ENCODE results near the gene SPATA3.
"Not testable (repeated sequence)": the region's sequence is repeated elsewhere in the genome, so short reads cannot be mapped to it uniquely, and the experiment has no call there.

Gene SPATA3

DNA sequence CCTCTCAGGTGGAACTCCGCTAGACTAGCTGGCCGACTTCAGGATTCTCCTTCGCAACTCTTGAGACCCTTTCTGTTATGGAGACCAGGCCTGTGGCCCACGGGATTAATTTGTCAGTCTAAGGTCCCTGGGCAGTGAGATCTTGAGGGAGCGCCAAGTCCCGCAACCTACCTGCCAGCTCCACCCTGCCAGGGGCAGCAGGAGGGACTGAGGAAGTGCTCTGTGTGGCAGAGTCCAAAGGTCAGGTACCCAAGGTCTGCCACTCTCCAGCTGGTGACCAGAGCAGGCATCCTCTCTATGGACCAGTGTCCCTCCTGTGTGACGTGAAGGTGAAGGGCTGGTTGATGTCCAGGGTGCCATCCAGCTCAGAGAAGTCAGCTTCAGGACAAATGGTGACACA is 4.3 kb upstream of the SPATA3 start:
- in situ Hi-C loops (cut with HindIII; ENCODE audit: low sequenced_read_pairs), result no loop called here

- in situ Hi-C loops (cut with HindIII; ENCODE audit: low sequenced_read_pairs), result no loop called here
Observed at GRCh38 chr2:230996661-230997060, 740 bp downstream of the SPATA3 start.

DNA sequence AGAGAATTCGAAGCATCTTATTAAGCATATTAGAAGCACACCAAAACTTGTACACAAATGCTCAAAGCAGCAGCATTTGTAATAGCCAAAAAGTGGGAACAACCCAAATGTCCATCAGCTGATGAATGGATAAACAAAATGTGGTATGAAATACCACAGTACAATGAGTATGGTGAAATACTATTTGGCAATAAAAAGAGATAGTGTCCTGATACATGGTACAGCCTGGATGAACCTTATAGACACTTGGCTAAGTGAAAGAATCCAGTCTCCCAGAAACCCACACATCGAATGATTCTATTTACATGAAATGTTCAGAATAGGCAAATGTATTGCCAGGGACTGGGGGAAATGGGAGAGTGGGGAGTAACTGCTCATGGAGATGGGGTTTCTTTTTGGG is 3.0 kb downstream of the SPATA3 start:
- in situ Hi-C loops (cut with HindIII; ENCODE audit: low sequenced_read_pairs), result no loop called here

DNA sequence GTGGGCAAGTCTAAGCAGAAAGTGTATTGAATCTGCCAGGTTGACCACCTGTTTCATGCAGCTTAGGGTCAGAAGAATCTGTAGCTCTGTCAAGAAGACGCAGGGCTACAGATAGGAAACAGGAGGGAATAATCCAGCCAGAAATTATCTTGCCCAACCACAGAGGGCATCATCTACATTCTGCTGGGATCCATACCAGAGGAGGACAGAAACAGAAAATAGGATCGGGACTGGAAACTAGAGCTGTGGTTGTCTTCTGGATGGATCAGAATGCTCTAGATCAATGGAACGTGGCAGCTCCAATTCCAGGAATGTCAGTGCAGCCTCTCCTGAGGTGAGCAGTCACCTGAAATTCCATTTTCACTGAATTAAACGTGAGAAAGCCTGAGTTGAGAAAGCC is 3.6 kb downstream of the SPATA3 start:
- in situ Hi-C loops (cut with HindIII; ENCODE audit: low sequenced_read_pairs), result no loop called here

- in situ Hi-C loops (cut with HindIII; ENCODE audit: low sequenced_read_pairs), result no loop called here
Observed at GRCh38 chr2:231000211-231000904, 4.4 kb downstream of the SPATA3 start.

- in situ Hi-C loops (cut with HindIII; ENCODE audit: low sequenced_read_pairs), result no loop called here
Observed at GRCh38 chr2:231001036-231001435, 5.1 kb downstream of the SPATA3 start.

DNA sequence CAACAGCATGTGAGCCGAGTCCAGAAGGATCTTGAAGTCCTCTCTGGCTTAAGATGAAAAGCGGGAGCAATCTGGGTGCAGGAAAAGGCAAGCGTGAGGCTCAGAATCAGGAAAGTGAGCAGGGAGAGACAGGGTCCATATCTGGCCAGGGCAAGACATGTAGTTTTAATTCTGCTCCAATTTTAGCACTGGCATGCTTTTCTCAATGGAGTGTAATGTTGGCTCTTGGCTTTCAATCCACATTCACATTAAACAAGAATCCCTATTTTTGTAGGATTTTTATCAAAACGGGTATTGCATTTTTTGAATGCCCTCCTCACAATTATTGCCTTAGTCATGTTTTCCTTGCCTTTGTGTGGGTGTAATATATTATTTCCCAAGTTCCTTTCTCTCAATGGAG is 6.0 kb downstream of the SPATA3 start:
- in situ Hi-C loops (cut with HindIII; ENCODE audit: low sequenced_read_pairs), result no loop called here

- in situ Hi-C loops (cut with HindIII; ENCODE audit: low sequenced_read_pairs), result no loop called here
Observed at GRCh38 chr2:231002641-231003040, 6.7 kb downstream of the SPATA3 start.

- in situ Hi-C loops (cut with HindIII; ENCODE audit: low sequenced_read_pairs), result no loop called here
Observed at GRCh38 chr2:231003186-231003585, 7.3 kb downstream of the SPATA3 start.

GRCh38 chr2:231004930-231005329 is 9.0 kb downstream of the SPATA3 start:
- in situ Hi-C loops (cut with HindIII; ENCODE audit: low sequenced_read_pairs), result not testable (repeated sequence)

GRCh38 chr2:231007286-231008098 is 11.6 kb downstream of the SPATA3 start:
- in situ Hi-C loops (cut with HindIII; ENCODE audit: low sequenced_read_pairs), result no loop called here

DNA sequence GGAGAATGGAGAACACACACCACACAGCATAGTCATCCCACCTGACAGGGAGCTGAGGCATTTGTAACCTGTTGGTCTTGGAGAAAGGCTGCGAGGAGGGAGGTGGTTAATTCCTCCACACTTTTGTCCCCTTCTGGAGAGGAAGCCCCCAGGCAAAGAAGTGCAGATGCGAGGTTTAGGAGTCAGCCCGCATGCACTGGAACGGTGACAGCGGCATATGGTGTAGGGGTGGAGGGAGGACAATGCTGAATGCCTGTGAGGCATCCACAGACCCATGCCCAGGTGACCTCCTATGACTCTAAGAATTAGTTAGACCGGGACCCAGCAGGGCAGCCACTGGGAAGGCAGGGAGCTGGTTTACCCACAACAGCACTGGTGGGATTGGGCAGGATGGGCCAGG is 12.2 kb downstream of the SPATA3 start:
- in situ Hi-C loops (cut with HindIII; ENCODE audit: low sequenced_read_pairs), result no loop called here

GRCh38 chr2:231009236-231009919 is 13.5 kb downstream of the SPATA3 start:
- in situ Hi-C loops (cut with HindIII; ENCODE audit: low sequenced_read_pairs), result no loop called here

GRCh38 chr2:231010201-231010730 is 14.3 kb downstream of the SPATA3 start:
- in situ Hi-C loops (cut with HindIII; ENCODE audit: low sequenced_read_pairs), result no loop called here

DNA sequence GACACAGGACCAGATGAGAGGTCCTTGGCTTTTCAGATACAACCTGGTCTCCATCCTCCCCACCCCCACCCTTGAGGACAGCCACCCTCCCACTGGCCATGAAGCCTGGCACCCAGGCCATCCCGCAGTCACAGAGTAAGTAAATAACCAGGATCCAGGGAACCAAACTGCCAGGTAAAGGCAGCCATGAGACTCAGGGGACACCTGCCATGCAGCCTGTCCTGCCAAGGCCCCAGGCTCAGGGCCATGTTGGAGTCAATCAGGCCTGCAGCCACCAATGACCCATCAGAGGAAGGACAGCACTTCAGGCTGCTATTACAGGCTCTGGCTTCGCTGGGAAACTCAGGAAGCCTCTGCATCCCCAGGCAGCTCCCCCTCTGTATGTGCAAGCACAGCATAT is 15.6 kb downstream of the SPATA3 start:
- in situ Hi-C loops (cut with HindIII; ENCODE audit: low sequenced_read_pairs), result no loop called here

DNA sequence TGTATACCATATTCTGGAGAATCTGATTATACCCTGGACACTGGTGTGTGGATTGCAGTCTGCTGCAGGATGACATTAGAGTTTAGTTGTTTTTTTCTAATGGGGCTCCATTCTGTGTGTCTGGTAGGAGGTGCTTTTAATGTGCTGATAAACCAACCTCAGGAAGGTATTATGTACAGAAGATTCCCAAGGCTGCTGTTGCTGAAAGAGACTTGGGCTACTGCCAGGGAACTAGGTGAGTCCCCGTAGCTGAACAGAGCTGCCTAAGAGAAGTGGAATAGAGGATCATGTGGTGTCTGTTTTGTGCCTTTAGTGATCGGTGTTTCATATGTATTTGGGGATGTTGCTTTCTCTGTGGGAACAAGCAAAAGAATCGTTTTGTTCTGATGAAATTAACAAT is 16.5 kb downstream of the SPATA3 start:
- in situ Hi-C loops (cut with HindIII; ENCODE audit: low sequenced_read_pairs), result no loop called here

GRCh38 chr2:231013820-231014219 is 17.9 kb downstream of the SPATA3 start:
- in situ Hi-C loops (cut with HindIII; ENCODE audit: low sequenced_read_pairs), result no loop called here

DNA sequence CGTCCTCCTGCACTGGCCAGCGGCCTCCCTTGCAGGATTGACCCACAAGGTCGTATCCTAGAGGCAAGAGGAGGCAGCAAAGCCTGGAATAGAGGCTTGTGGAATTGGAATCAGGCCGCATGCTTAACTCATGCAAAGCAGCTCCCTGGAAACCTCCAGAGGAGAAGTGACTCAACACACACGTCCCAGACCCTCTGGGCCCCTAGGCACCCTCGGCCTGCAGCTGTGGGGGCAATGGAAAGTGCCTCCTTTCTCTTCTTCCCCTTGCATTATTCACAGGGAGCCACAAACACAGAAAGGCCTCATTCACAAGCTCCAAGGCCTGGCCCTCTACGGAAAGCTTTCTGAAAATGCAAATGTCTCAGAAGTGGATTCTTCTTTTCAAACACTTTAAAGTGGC is 19.6 kb downstream of the SPATA3 start:
- in situ Hi-C loops (cut with HindIII; ENCODE audit: low sequenced_read_pairs), result no loop called here

DNA sequence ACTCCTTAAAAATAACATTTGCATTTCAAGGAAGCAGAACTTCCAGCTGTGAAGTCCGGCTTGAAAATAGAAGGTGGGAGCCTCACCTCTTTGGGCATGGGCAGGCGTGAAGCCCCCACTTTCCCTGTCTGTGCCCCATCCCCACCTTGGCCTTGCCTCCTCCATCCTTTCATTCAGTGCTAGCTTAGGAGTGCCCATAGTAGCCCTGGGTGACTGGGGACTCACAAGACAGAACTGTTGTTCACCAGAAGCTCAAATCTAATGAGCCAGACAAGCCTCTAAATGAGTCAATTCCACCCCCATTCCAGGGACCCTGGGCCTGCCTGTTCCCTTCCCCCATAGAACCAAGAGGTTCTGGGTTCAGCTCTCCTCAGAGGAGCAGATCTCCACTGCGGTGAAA is 20.0 kb downstream of the SPATA3 start:
- in situ Hi-C loops (cut with HindIII; ENCODE audit: low sequenced_read_pairs), result no loop called here

DNA sequence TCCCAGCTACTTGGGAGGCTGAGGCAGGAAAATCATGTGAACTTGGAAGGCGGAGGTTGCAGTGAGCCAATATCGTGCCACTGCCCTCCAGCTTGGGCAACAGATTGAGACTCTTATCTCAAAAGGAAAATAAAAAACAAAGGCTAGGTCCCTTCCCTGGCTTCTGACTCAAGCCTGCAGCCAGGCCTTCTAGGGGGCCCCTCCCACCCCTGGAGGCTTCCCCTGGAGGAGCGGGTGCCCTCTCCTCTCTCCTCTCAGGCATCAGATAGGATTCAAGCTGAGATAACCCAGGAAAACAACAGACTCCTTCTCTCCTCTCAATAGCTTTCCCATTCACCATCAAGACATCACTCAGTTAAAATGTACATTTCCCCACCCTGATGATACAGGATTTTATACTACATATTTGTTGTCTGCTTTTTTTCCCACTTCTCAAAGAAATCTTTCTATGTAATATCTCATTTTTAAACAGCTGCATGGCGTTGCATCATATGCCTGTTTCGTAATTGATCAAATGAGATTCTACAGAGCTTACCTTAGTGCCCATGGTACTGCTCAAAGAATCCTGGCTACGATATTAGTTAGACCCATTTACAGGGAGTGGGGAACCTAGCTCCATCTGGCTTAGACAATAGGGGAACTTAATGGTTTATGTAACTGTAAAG is 20.8 kb downstream of the SPATA3 start:
- in situ Hi-C loops (cut with HindIII; ENCODE audit: low sequenced_read_pairs), result no loop called here

GRCh38 chr2:231017231-231017598 is 21.3 kb downstream of the SPATA3 start:
- in situ Hi-C loops (cut with HindIII; ENCODE audit: low sequenced_read_pairs), result no loop called here

Data from DLD1 (cell line).